GM19324 (cell line): ENCODE measurements around the gene HCN3.
"Not testable (repeated sequence)": the region's sequence is repeated elsewhere in the genome, so short reads cannot be mapped to it uniquely, and the experiment has no call there.

Experiments used
- ATAC-seq: cut with Tn5 transposase; IDR thresholded peaks from one replicate; pipeline ENCODE4 v1.9.1; 2021; ENCODE audit warnings: mild to moderate bottlenecking, moderate library complexity; ENCODE audit not compliant: unreplicated experiment, low FRiP score

HCN3 gene

DNA sequence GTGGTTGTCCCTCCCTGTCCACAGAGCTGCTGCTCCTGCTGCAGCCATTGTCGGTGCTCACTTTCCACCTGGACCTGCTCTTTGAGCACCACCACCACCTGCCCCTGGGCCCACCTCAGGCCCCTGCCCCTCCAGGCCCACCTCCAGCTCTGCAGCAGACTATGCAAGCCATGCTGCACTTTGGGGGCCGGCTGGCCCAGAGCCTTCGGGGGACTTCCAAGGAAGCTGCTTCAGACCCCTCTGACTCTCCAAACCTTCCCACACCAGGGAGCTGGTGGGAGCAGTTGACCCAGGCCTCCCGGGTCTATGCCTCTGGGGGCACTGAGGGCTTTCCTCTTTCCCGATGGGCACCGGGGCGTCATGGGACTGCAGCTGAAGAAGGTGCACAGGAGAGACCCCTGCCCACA, 49.4 kb downstream of the HCN3 start:
- no peak for ATAC-seq

DNA sequence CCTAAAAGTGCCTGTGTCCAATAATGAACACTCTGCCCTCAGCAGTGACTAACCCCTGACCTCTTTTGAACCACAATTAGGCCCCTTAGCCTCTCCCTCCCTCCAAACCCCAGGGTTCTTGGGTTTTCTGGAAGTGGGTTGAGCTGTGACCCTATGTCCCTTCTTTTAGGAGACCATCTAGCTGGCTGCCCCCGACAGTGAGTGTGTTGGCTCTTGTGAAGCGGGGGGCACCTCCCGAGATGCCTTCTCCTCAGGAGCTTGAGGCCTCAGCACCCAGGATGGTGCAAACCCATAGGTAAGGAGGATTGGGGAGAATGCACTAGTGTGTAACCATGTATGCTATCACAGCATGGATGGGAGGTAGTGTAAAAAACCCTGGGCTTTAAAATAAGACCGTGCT, 50.7 kb downstream of the HCN3 start:
- no peak for ATAC-seq

DNA sequence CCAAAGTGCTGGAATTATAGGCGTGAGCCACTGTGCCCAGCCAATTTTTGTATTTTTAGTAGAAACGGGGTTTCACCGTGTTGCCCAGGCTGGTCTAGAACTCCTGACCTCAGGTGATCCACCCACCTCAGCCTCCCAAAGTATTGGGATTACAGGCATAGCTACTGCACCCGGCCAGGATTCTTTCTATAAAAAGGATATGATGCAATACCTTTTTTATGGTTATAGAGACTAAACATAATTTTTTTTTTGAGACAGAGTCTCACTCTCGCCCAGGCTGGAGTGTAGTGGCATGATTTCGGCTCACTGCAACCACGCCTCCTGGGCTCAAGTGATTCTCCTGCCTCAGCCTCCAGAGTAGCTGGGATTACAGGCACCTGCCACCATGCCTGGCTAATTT, 51.6 kb downstream of the HCN3 start:
- ATAC-seq: not testable (repeated sequence)

DNA sequence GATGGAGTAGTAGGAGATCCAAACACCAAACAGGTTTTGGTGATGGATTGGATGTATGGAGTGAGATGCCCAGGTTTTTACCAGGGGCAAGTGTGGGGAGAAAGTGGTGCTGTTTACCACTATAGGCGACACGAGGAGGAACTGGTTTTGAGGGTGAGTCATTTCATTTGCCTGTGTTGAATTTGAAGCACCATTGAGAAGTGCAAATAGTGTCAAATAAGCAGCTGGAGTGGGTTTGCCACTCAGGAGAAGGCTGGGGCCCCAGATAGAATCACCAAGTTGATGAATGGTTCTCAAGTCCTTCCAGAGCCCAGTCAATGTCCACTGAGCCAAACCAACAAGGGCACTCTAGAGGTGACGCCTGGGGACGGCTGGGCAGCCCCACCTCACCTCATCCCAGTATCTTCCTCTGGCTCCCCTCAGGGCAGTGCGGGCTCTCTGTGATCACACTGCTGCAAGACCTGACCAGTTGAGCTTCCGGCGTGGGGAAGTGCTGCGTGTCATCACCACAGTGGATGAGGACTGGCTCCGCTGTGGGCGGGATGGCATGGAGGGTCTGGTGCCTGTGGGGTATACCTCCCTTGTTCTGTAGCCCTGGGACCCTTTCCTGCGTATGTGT, 52.8 kb downstream of the HCN3 start:
- no peak for ATAC-seq

DNA sequence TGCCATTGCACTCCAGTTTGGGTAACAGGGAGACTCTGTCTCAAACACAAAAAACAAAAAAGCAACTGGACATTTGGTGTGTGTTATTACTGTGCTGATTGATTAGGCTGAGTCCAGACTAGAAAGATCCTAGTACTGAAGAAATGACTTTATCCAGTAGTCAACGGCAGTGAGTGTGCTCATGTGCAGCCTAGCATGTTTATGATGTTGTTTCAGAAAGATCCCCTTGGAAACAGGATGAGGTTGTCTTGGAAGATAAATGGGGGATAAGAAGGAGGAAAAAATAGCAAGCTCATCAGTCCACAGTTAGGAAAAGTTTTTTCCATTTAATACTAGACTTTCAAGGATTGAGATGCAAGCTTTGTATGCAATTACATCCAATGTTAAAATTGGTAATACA, 57.7 kb downstream of the HCN3 start:
- ATAC-seq: no peak
